ENCODE data around the gene NPAS3.

DNA sequence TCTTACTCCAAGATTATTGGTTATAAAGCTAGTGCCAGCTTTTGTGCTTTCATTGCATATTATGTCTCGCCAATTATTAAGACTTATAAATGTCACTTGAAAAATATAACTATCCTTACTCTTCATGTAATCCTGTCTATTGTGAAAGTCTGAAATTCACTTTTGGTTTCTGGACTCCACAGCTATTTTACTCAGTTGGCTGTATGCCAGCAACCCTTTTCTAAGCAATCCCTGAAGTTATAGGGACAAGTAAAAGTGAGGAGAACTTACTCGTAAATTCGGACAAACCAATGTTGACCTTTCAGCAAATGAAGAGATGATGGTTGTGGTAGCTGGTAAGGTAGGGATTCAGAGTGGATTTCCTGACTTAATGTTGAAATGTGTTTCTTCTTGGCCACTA lies 196.3 kb downstream of the NPAS3 start:
- TF ChIP-seq PCBP1 (IDR thresholded peaks at IDR 0.05; ENCODE audit: borderline replicate concordance, low read depth, low read length) (no peak), CTCF (CRISPR knock-in tag; IDR thresholded peaks at IDR 0.05) (no peak), POLR2A (IDR thresholded peaks at IDR 0.05; ENCODE audit: insufficient read depth in 1 of 2, low read depth in 2 of 2, low read length in 2 of 2) (no peak), TFAP4 (IDR thresholded peaks at IDR 0.05; ENCODE audit: borderline replicate concordance, low read depth) (no peak), EZH2 (conservative IDR thresholded peaks at IDR 0.05; ENCODE audit: low read depth, low read length) (no peak), ATF6 (CRISPR knock-in tag; conservative IDR thresholded peaks at IDR 0.05) (no peak), TBX3 (IDR thresholded peaks at IDR 0.05; ENCODE audit: borderline replicate concordance) (no peak), HOXA7 (CRISPR knock-in tag; IDR thresholded peaks at IDR 0.05) (no peak), PAX8 (CRISPR knock-in tag; IDR thresholded peaks at IDR 0.05; ENCODE audit: borderline replicate concordance) (no peak), POLR2AphosphoS5 (IDR thresholded peaks at IDR 0.05; ENCODE audit: low read depth, low read length) (no peak)

All from HepG2 (cell line).